Choroid plexus epithelial cell (primary cell): ENCODE results near the gene FBXW8.

Source experiments
- DNase-seq: peaks from one replicate; pipeline ENCODE4 v3.0.0-alpha.2; 2010; ENCODE audit warnings: low read depth
- H3K4me3 ChIP-seq: 2 replicates; pipeline ENCODE4 v1.5.1; 2011; ENCODE audit warnings: low read depth, mild to moderate bottlenecking, control low read depth, low read length, moderate library complexity
- TF ChIP-seq, protein P1 (sequence below): conservative IDR thresholded peaks from 2 replicates; pipeline ENCODE4 v1.5.1; 2011; ENCODE audit warnings: low read depth, mild to moderate bottlenecking, control low read depth, inconsistent platforms, low read length, moderate library complexity

Gene FBXW8

GRCh38 chr12:116870306-116870705 is 40.4 kb upstream of the FBXW8 start:
- no peak overlapping the region for H3K4me3 ChIP-seq
- TF ChIP-seq, protein P1, sequence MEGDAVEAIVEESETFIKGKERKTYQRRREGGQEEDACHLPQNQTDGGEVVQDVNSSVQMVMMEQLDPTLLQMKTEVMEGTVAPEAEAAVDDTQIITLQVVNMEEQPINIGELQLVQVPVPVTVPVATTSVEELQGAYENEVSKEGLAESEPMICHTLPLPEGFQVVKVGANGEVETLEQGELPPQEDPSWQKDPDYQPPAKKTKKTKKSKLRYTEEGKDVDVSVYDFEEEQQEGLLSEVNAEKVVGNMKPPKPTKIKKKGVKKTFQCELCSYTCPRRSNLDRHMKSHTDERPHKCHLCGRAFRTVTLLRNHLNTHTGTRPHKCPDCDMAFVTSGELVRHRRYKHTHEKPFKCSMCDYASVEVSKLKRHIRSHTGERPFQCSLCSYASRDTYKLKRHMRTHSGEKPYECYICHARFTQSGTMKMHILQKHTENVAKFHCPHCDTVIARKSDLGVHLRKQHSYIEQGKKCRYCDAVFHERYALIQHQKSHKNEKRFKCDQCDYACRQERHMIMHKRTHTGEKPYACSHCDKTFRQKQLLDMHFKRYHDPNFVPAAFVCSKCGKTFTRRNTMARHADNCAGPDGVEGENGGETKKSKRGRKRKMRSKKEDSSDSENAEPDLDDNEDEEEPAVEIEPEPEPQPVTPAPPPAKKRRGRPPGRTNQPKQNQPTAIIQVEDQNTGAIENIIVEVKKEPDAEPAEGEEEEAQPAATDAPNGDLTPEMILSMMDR, result no peak
- DNase-seq, result no peak

DNA sequence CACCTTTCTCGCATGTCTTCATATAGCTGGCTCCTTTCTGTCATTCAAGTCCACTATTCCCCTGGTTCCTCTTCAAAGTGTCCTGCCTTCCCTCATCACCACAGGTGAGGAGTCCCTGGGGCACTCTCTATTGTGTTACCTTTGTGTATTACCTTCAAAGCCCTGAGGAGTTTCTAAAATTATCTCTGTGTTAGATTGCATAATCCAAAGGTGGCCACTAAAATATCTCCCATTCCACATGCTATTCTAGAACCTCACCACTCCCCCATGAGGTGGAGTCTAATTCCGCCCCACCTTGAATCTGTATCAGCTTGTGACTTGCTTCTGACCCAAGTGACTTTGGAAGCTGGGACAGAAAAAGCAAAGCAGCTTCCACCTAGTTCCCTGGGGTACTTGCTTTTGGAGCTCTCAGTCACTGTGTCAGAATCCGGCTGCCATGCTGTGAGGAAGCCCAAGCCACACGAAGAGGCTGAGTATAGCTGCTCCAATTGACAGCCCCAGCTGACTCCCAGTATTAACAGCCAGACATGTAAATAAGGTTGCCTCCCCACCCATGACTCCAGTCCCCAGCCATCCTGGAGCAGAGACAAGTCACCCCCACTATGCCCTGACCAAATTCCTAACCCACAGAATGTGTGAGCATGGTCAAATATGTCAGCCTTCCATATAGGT is 36.3 kb upstream of the FBXW8 start:
- TF ChIP-seq, protein P1, result no peak
- no peak for DNase-seq
- H3K4me3 ChIP-seq, result no peak overlapping the region

DNA sequence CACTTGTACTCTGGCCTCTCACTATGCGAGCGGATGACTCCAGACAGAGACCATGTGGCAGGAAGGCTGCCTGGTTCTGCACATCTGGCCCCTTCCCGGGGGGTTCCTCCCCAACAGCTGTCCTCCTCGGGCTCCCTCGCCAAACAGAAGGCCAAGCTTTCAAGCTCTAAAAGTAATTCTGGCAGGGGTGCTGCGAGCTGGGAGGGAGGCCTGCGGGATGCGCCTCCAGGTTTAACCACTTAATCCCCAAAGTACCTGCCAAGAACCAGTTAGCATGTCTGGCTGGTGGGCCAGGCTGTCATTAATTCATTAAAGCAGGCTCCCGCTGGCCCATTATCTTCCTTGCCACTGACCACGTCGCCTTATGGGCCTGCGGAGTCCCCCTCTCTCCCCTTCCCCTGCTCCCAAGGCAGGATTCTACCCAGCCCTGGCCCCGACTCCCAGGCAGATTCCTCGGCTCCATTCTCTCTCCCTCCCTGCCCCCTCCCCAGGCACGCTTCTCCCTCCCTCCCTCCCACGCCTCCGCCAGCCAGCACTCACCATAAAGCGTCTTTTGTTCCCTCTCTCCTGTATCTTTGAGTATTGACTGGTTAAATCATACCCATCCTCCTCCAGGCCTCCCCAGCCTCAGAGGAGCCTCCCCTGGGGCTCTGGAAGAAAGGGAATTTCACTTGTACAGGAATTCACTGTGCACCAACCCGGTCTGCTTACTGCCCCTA is 34.4 kb upstream of the FBXW8 start:
- DNase-seq, result no peak
- TF ChIP-seq, protein P1, result no peak
- H3K4me3 ChIP-seq, result no peak overlapping the region

- no peak overlapping the region for H3K4me3 ChIP-seq
- peak; percentile 23 for DNase-seq
- TF ChIP-seq, protein P1, result no peak
These were observed 31.9 kb upstream of the FBXW8 start for GRCh38 chr12:116878567-116879508.

DNA sequence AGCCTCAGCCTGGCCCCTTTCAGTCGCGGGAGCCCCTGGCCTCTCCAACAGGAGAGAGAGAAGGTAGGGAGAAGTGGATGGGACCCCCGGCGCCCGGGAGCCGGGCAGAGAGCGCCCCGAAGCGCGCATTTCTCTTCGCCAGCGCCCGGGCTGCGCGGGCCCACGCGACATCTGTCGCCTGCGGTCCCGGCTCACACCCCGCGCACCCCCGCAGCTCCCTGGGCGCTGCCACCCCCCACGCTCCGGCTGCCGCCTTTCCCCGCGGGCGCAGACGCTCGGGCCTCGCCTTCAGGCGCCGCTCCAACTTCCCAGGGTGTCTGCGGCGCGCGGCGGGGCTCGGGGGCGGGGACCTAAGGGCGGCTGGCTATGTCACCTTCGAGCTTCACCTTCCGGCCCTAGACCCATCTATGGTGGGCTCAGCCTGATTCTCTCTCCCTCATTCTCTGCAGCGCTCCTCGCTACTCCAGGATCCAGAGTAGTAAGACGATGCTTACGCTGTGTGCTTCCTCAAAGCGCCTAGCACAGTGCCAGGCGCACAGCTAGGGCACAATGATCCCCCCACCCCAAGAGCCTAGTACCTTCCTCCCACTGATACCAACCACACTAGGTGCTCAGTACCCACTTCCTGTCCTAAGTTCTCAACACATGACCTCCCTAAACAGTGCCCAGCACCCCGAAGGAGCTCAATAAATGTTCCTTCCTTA is 31.1 kb upstream of the FBXW8 start:
- TF ChIP-seq, protein P1, result no peak
- no peak overlapping the region for H3K4me3 ChIP-seq
- DNase-seq, result no peak

DNA sequence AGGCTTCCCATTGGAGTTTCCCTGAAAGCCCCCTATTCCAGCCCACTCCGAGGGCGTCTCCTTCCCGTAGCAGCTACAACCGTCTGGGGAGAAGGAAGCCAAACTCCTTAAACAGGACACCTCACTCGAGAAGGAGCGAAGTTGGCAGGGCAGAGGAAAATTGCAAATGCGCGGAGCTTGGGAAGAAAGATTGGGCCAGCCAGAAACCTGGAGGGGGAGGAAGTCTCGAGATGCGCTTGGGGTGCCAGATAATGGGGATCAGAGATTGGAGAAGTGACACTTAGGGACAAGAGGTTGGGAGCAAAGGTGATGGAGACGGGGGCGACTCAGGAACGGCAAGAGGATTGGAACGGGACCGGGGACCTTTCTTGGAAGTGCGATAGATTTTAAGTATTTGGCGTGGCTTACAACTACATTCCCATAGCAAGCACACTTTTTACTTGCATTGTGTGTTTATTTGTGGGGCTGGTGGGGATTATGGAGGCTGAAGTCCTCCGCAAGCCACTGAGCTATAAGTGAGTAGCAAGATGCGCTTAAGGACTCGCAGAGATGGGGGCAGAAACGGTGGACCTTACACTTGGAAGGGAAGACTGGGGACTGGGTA is 30.4 kb upstream of the FBXW8 start:
- DNase-seq, result no peak
- TF ChIP-seq, protein P1, result no peak
- H3K4me3 ChIP-seq, result no peak overlapping the region
